Measurements from ENCODE around the gene MITF. TPM values are rescaled to one million over a fixed set of nuclear protein-coding genes. Genes with fewer than 3 reads are reported as not detected.
A peak's percentile ranks its signal among the peaks of the same experiment; 100 is the strongest.

The MITF gene
- total RNA-seq, 6 experiments from 2014 or later = 1.9 to 4.1 (median 3.8) TPM

- no peak for ATAC-seq
- intact Hi-C loops (cut with DNase I) = no loop called here
- H3K36me3 ChIP-seq = no peaks in the 10 kb centered on the region
- no peaks in the 10 kb centered on the region for H3K9me3 ChIP-seq
- H3K4me1 ChIP-seq = no peaks in the 10 kb centered on the region
- TF ChIP-seq POLR2A (IDR thresholded peaks at IDR 0.05) (no peak), CTCF (IDR thresholded peaks at IDR 0.05) (no peak)
- 47% methylated on average over 2 of the region's 2 CpGs for WGBS (ENCODE audit: insufficient coverage, low coverage, low lambda C conversion rate, missing lambda C conversion rate)
- no peak overlapping the region for H3K27ac ChIP-seq
- DNase-seq = no peak
- H3K27me3 ChIP-seq = no peaks in the 10 kb centered on the region
- H3K4me3 ChIP-seq = no peak overlapping the region
Measured at GRCh38 chr3:69772152-69772867, 33.0 kb downstream of the MITF start.

GRCh38 chr3:69774029-69774428 lies 34.8 kb downstream of the MITF start:
- H3K27ac ChIP-seq = no peak overlapping the region
- peak; percentile 54 to 78 (median 65) for DNase-seq

GRCh38 chr3:69775751-69776150 lies 36.5 kb downstream of the MITF start:
- Histone ChIP-seq H3K27me3 (no peaks in the 10 kb centered on the region), H3K36me3 (no peaks in the 10 kb centered on the region), H3K9me3 (no peaks in the 10 kb centered on the region), H3K27ac (no peak overlapping the region), H3K4me1 (no peaks in the 10 kb centered on the region), H3K4me3 (no peak overlapping the region)
- no peak for TF ChIP-seq CTCF (IDR thresholded peaks at IDR 0.05)
- WGBS (ENCODE audit: insufficient coverage, low coverage, low lambda C conversion rate, missing lambda C conversion rate) = 91% methylated on average over 3 of the region's 3 CpGs
- intact Hi-C loops (cut with DNase I) = no loop called here
- no peak for DNase-seq
- no peak for ATAC-seq

More at GRCh38 chr3:69774029-69774428, 34.8 kb downstream of the MITF start:
- H3K27me3 ChIP-seq = no peaks in the 10 kb centered on the region
- intact Hi-C loops (cut with DNase I) = no loop called here
- peak; percentile 46 to 86 (median 73) for ATAC-seq
- no CpG with 5 or more reads among the region's 1 CpG for WGBS (ENCODE audit: insufficient coverage, low coverage, low lambda C conversion rate, missing lambda C conversion rate)
- TF ChIP-seq POLR2A (IDR thresholded peaks at IDR 0.05) (no peak), CTCF (IDR thresholded peaks at IDR 0.05) (no peak)
- H3K36me3 ChIP-seq = no peaks in the 10 kb centered on the region
- H3K4me1 ChIP-seq = no peaks in the 10 kb centered on the region
- no peak overlapping the region for H3K4me3 ChIP-seq
- no peaks in the 10 kb centered on the region for H3K9me3 ChIP-seq

- Histone ChIP-seq H3K4me3 (no peak overlapping the region), H3K4me1 (no peaks in the 10 kb centered on the region), H3K36me3 (no peaks in the 10 kb centered on the region), H3K9me3 (no peaks in the 10 kb centered on the region), H3K27ac (no peak overlapping the region), H3K27me3 (no peaks in the 10 kb centered on the region)
- WGBS (ENCODE audit: insufficient coverage, low coverage, low lambda C conversion rate, missing lambda C conversion rate) = 81% methylated on average over 3 of the region's 3 CpGs
- intact Hi-C loops (cut with DNase I) = no loop called here
- DNase-seq (no peak), ATAC-seq (no peak)
- TF ChIP-seq CTCF (IDR thresholded peaks at IDR 0.05) (no peak), POLR2A (IDR thresholded peaks at IDR 0.05) (no peak)
Measured at GRCh38 chr3:69776289-69776688, 37.0 kb downstream of the MITF start.

All from right lobe of liver (tissue), 6 donors.